Measurements from ENCODE around the gene SLMAP. TPM values are rescaled to one million over a fixed set of nuclear protein-coding genes. Genes with fewer than 3 reads are reported as not detected.
A peak's percentile ranks its signal among the peaks of the same experiment; 100 is the strongest.

Gene SLMAP
- total and polyA plus RNA-seq, 2 donors from 2014 or later, result 22.0 to 86.1 TPM

DNA sequence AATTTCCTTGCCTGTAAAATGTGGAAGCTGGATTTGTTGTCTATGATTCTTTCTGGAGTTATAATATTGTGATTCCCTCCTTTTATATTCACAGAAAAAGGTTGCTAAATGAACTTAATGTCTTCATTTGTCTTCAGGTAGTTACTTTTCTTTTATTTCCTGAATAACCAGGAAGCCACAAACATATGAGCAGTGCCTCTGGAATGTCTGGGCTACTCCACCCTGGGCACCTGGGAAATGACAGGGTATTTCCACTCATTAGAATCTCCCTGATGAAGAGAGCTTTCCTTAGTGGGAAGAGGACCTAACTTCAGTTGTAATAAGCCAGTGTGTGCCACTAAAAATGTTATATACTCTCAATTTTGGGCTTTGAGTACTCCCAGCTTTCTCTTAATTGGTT lies 3.8 kb upstream of the SLMAP start:
- no peak overlapping the region for H3K27ac ChIP-seq (ENCODE audit: low read depth in 2 of 2, low read length in 2 of 2)
- H3K9me3 ChIP-seq (ENCODE audit: control insufficient read depth in 2 of 3, insufficient read depth in 1 of 3, low read length in 3 of 3), result no peaks in the 10 kb centered on the region
- FAIRE-seq, result no peak
- no peaks in the 10 kb centered on the region for H3K36me3 ChIP-seq (ENCODE audit: control insufficient read depth in 2 of 3, insufficient read depth in 3 of 3, low read length in 3 of 3)
- H3K9ac ChIP-seq (ENCODE audit: low read length in 3 of 3), result no peak overlapping the region
- intact Hi-C loops (cut with DNase I), result no loop called here
- TF ChIP-seq, protein P1, sequence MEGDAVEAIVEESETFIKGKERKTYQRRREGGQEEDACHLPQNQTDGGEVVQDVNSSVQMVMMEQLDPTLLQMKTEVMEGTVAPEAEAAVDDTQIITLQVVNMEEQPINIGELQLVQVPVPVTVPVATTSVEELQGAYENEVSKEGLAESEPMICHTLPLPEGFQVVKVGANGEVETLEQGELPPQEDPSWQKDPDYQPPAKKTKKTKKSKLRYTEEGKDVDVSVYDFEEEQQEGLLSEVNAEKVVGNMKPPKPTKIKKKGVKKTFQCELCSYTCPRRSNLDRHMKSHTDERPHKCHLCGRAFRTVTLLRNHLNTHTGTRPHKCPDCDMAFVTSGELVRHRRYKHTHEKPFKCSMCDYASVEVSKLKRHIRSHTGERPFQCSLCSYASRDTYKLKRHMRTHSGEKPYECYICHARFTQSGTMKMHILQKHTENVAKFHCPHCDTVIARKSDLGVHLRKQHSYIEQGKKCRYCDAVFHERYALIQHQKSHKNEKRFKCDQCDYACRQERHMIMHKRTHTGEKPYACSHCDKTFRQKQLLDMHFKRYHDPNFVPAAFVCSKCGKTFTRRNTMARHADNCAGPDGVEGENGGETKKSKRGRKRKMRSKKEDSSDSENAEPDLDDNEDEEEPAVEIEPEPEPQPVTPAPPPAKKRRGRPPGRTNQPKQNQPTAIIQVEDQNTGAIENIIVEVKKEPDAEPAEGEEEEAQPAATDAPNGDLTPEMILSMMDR (IDR thresholded peaks at IDR 0.05; ENCODE audit: borderline replicate concordance, extremely low read depth, insufficient read depth), result no peak
- H3K4me1 ChIP-seq (ENCODE audit: control insufficient read depth in 2 of 3, insufficient read depth in 2 of 3, low read depth in 1 of 3, low read length in 3 of 3), result no peaks in the 10 kb centered on the region
- DNase-seq, result no peak
- no peaks in the 10 kb centered on the region for H3K27me3 ChIP-seq (ENCODE audit: control insufficient read depth, insufficient read depth, low read length)
- H3K4me3 ChIP-seq (ENCODE audit: low read length in 3 of 3), result no peak overlapping the region

DNA sequence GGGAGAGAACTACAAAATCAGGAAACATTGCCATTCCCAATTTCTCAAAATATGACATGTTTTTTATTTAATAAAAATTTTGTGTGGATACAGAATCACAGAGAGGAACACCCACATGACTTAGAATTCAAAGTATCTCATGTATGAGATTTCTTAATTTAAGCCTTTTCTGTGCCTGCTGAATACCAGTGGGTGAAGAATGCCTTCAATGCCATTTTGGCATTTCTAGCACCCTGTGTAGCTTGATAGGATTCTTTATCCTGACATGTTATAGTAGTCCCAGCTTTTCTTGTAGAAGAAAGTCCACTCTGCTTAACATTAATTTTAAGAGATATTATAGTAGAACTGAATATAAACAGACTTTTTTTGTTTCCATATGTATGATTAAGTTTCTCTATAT lies 3.1 kb upstream of the SLMAP start:
- no peak for FAIRE-seq
- Histone ChIP-seq H3K9ac (ENCODE audit: low read length in 3 of 3) (no peak overlapping the region), H3K4me1 (ENCODE audit: control insufficient read depth in 2 of 3, insufficient read depth in 2 of 3, low read depth in 1 of 3, low read length in 3 of 3) (peaks cover 0 to 6% (median 3%) of the 10 kb centered on the region in 3 donors), H3K36me3 (ENCODE audit: control insufficient read depth in 2 of 3, insufficient read depth in 3 of 3, low read length in 3 of 3) (no peaks in the 10 kb centered on the region), H3K9me3 (ENCODE audit: control insufficient read depth in 2 of 3, insufficient read depth in 1 of 3, low read length in 3 of 3) (no peaks in the 10 kb centered on the region), H3K4me3 (ENCODE audit: low read length in 3 of 3) (no peak overlapping the region), H3K27me3 (ENCODE audit: control insufficient read depth, insufficient read depth, low read length) (no peaks in the 10 kb centered on the region), H3K27ac (ENCODE audit: low read depth in 2 of 2, low read length in 2 of 2) (no peak overlapping the region)
- intact Hi-C loops (cut with DNase I), result no loop called here
- DNase-seq, result no peak
- TF ChIP-seq, protein P1 (IDR thresholded peaks at IDR 0.05; ENCODE audit: borderline replicate concordance, extremely low read depth, insufficient read depth), result no peak

DNA sequence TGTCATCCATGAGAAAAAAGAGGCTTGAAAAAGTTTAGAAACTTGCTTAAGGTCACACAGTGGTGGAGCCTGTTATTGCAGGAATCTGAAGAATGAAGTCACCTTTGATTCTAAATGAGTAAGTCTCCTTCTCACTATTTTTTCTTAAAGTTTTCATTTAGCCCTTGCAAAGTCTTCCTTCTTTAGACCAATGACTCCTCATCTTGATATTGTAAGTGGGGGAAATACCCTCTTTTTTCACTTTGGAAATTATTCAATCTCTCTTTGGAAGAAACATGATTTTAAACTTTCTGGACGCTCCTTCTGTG lies 787 bp upstream of the SLMAP start:
- intact Hi-C loops (cut with DNase I), result no loop called here
- Histone ChIP-seq H3K4me1 (ENCODE audit: control insufficient read depth in 2 of 3, insufficient read depth in 2 of 3, low read depth in 1 of 3, low read length in 3 of 3) (peaks cover 0 to 6% (median 3%) of the 10 kb centered on the region in 3 donors), H3K36me3 (ENCODE audit: control insufficient read depth in 2 of 3, insufficient read depth in 3 of 3, low read length in 3 of 3) (no peaks in the 10 kb centered on the region), H3K27ac (ENCODE audit: low read depth in 2 of 2, low read length in 2 of 2) (peak overlapping the region; percentile 79 to 89), H3K4me3 (ENCODE audit: low read length in 3 of 3) (peak overlapping the region; percentile 59 to 85 (median 81)), H3K9ac (ENCODE audit: low read length in 3 of 3) (peak overlapping the region in 2 of 3 donors; percentile 16 to 83), H3K27me3 (ENCODE audit: control insufficient read depth, insufficient read depth, low read length) (no peaks in the 10 kb centered on the region), H3K9me3 (ENCODE audit: control insufficient read depth in 2 of 3, insufficient read depth in 1 of 3, low read length in 3 of 3) (no peaks in the 10 kb centered on the region)
- FAIRE-seq (no peak), DNase-seq (peak in 1 of 5 donors; percentile 75)
- TF ChIP-seq, protein P1 (IDR thresholded peaks at IDR 0.05; ENCODE audit: borderline replicate concordance, extremely low read depth, insufficient read depth), result peak; percentile 5

All from kidney (tissue), 14 donors.